Osteocyte (in vitro differentiated cells): Measurements from ENCODE around the gene PSMC5. TPM values are rescaled to one million over a fixed set of nuclear protein-coding genes. Genes with fewer than 3 reads are reported as not detected.

Experiments used
- DNase-seq: peaks from one replicate; pipeline ENCODE4 v3.0.0; 2021; ENCODE audit warnings: mixed read lengths; ENCODE audit not compliant: unreplicated experiment; ENCODE audit errors: extremely low spot score
- H3K27ac Mint-ChIP-seq: one replicate; pipeline ENCODE4 v1.8.0; 2021; ENCODE audit warnings: mild to moderate bottlenecking, mixed read lengths; ENCODE audit not compliant: unreplicated experiment
- H3K27me3 Mint-ChIP-seq: one replicate; pipeline ENCODE4 v1.8.0; 2021; ENCODE audit warnings: mixed read lengths; ENCODE audit not compliant: unreplicated experiment
- H3K36me3 Mint-ChIP-seq: one replicate; pipeline ENCODE4 v1.8.0; 2021; ENCODE audit warnings: mixed read lengths; ENCODE audit not compliant: unreplicated experiment
- H3K4me1 Mint-ChIP-seq: one replicate; pipeline ENCODE4 v1.8.0; 2021; ENCODE audit warnings: mixed read lengths; ENCODE audit not compliant: unreplicated experiment
- H3K4me3 Mint-ChIP-seq: one replicate; pipeline ENCODE4 v1.8.0; 2021; ENCODE audit warnings: mild to moderate bottlenecking, moderate library complexity, mixed read lengths; ENCODE audit not compliant: unreplicated experiment
- H3K9me3 Mint-ChIP-seq: one replicate; pipeline ENCODE4 v1.8.0; 2021; ENCODE audit warnings: mixed read lengths; ENCODE audit not compliant: unreplicated experiment
- CTCF ChIP-seq: fragments of 200-600 bp; sonication (generic); IDR thresholded peaks from 2 replicates; pipeline ENCODE4 v1.5.0; 2021; ENCODE audit warnings: antibody characterized with exemption, mild to moderate bottlenecking, moderate library complexity
- total RNA-seq: library from RNA; stranded (reverse); gene quantifications from 2 replicates; pipeline ENCODE4 v1.2.1, GENCODE V29; 2021

Gene PSMC5
- total RNA-seq, 1 donor from 2014 or later = 106 TPM

GRCh38 chr17:63831505-63831904 lies 4.3 kb downstream of the PSMC5 start:
- H3K4me1 Mint-ChIP-seq = peaks cover 15% of the 10 kb centered on the region
- no peaks in the 10 kb centered on the region for H3K27me3 Mint-ChIP-seq
- H3K27ac Mint-ChIP-seq = no peak overlapping the region
- H3K9me3 Mint-ChIP-seq = no peaks in the 10 kb centered on the region
- no peak overlapping the region for H3K4me3 Mint-ChIP-seq
- no peak for DNase-seq
- peaks cover 48% of the 10 kb centered on the region for H3K36me3 Mint-ChIP-seq
- TF ChIP-seq CTCF = no peak

GRCh38 chr17:63832014-63832413 lies 4.8 kb downstream of the PSMC5 start:
- no peak for DNase-seq
- H3K36me3 Mint-ChIP-seq = peaks cover 50% of the 10 kb centered on the region
- no peak overlapping the region for H3K27ac Mint-ChIP-seq
- no peaks in the 10 kb centered on the region for H3K27me3 Mint-ChIP-seq
- peaks cover 13% of the 10 kb centered on the region for H3K4me1 Mint-ChIP-seq
- no peak for TF ChIP-seq CTCF
- no peaks in the 10 kb centered on the region for H3K9me3 Mint-ChIP-seq
- H3K4me3 Mint-ChIP-seq = no peak overlapping the region

- peaks cover 53% of the 10 kb centered on the region for H3K36me3 Mint-ChIP-seq
- TF ChIP-seq CTCF = no peak
- peaks cover 13% of the 10 kb centered on the region for H3K4me1 Mint-ChIP-seq
- H3K27ac Mint-ChIP-seq = no peak overlapping the region
- no peak for DNase-seq
- no peaks in the 10 kb centered on the region for H3K9me3 Mint-ChIP-seq
- no peaks in the 10 kb centered on the region for H3K27me3 Mint-ChIP-seq
- no peak overlapping the region for H3K4me3 Mint-ChIP-seq
Measured at GRCh38 chr17:63832455-63832854, 5.2 kb downstream of the PSMC5 start.

GRCh38 chr17:63833026-63833740 lies 6.0 kb downstream of the PSMC5 start:
- H3K27ac Mint-ChIP-seq = no peak overlapping the region
- no peak for TF ChIP-seq CTCF
- H3K9me3 Mint-ChIP-seq = no peaks in the 10 kb centered on the region
- no peaks in the 10 kb centered on the region for H3K27me3 Mint-ChIP-seq
- no peak overlapping the region for H3K4me3 Mint-ChIP-seq
- H3K36me3 Mint-ChIP-seq = peaks cover 53% of the 10 kb centered on the region
- H3K4me1 Mint-ChIP-seq = peaks cover 13% of the 10 kb centered on the region
- no peak for DNase-seq

GRCh38 chr17:63833741-63834373 lies 6.6 kb downstream of the PSMC5 start:
- H3K27ac Mint-ChIP-seq = no peak overlapping the region
- no peak overlapping the region for H3K4me3 Mint-ChIP-seq
- H3K36me3 Mint-ChIP-seq = peaks cover 53% of the 10 kb centered on the region
- no peaks in the 10 kb centered on the region for H3K9me3 Mint-ChIP-seq
- DNase-seq = no peak
- H3K27me3 Mint-ChIP-seq = no peaks in the 10 kb centered on the region
- H3K4me1 Mint-ChIP-seq = peaks cover 14% of the 10 kb centered on the region
- no peak for TF ChIP-seq CTCF
